DND-41 (cell line): ENCODE measurements around the gene CLEC20A.

Source experiments
- CTCF ChIP-seq: IDR thresholded peaks from 2 replicates; pipeline ENCODE4 v1.5.1; 2012; ENCODE audit warnings: borderline replicate concordance, low read length, moderate library complexity, mild to moderate bottlenecking; ENCODE audit not compliant: poor library complexity, severe bottlenecking; ENCODE audit errors: extremely low read depth
- EZH2 ChIP-seq: IDR thresholded peaks from 3 replicates; pipeline ENCODE4 v1.6.1; 2012; ENCODE audit warnings: borderline replicate concordance, low read depth, mild to moderate bottlenecking, moderate library complexity, low read length, inconsistent platforms; ENCODE audit not compliant: severe bottlenecking

- TF ChIP-seq EZH2 (no peak), CTCF (no peak)
Measured at GRCh38 chr1:178458203-178458602, 38.6 kb downstream of the CLEC20A start.
